ENCODE data around the gene DNLZ. TPM values are rescaled to one million over a fixed set of nuclear protein-coding genes. Genes with fewer than 3 reads are reported as not detected.

Gene DNLZ
- total and polyA plus RNA-seq, 10 of the 15 experiments (the other 5 are each of a cell fraction or from before 2014, with no cell fraction given): 0.66 to 29.7 (median 14.7) TPM; not detected in 1

- Histone ChIP-seq H3K4me1 (ENCODE audit: control insufficient read depth, insufficient read depth, low read length) (peaks cover 10% of the 10 kb centered on the region), H4K20me1 (ENCODE audit: control insufficient read depth, insufficient read depth) (no peaks in the 10 kb centered on the region), H3K79me2 (ENCODE audit: control insufficient read depth, insufficient read depth, low read length) (no peaks in the 10 kb centered on the region), H3K9me3 (replicated peaks; ENCODE audit: control insufficient read depth, insufficient read depth, low read length) (no peaks in the 10 kb centered on the region; the same call in 2 of the 3 replicates), H3K36me3 (ENCODE audit: control insufficient read depth in 2 of 2, insufficient read depth in 2 of 2, low read length in 1 of 2) (no peaks in the 10 kb centered on the region), H3K9ac (ENCODE audit: control insufficient read depth, insufficient read depth, low read length) (no peak overlapping the region), H3K27ac (ENCODE audit: control insufficient read depth, insufficient read depth) (no peak overlapping the region), H3K4me3 (no peak overlapping the region), H2AFZ (ENCODE audit: control insufficient read depth, low read depth, low read length) (no peak overlapping the region), H3K4me2 (ENCODE audit: control insufficient read depth, insufficient read depth) (no peak overlapping the region), H3K27me3 (replicated peaks in 1 of 2; ENCODE audit: control insufficient read depth in 2 of 2, insufficient read depth in 2 of 2, low read length in 1 of 2) (no peaks in the 10 kb centered on the region)
- BruUV-seq (replicated peaks): no TSS peak
- ChIA-PET CTCF (no interaction called here), POLR2A (no interaction called here), RAD21 (ENCODE audit: unreplicated experiment) (no interaction called here), SMC1A (ENCODE audit: uncharacterized antibody, unreplicated experiment) (no interaction called here)
- intact Hi-C loops (cut with micrococcal nuclease; ENCODE audit: unreplicated experiment) (no loop called here), in situ Hi-C loops (cut with MboI) (no loop called here)
- FAIRE-seq: no peak
- WGBS (ENCODE audit: insufficient coverage, insufficient replicate concordance, low lambda C conversion rate, missing lambda C conversion rate): 75% methylated on average over 31 of the region's 38 CpGs
- no peak for ATAC-seq
- DNase-seq (ENCODE audit: low read depth, low spot score): no peak
- TF ChIP-seq MEF2A (IDR thresholded peaks at IDR 0.05; ENCODE audit: insufficient read depth, low read depth, low read length): no peak
- no peak for TF ChIP-seq HDAC2 (IDR thresholded peaks at IDR 0.05)
- TF ChIP-seq POLR2AphosphoS5 (IDR thresholded peaks at IDR 0.05; ENCODE audit: low read length): no peak
- TF ChIP-seq NR2F1 (conservative IDR thresholded peaks at IDR 0.05): no peak
- TF ChIP-seq E2F8 (IDR thresholded peaks at IDR 0.05; ENCODE audit: low read depth, partially characterized antibody): no peak
- TF ChIP-seq IKZF2 (IDR thresholded peaks at IDR 0.05): no peak
- no peak for TF ChIP-seq SKIL (IDR thresholded peaks at IDR 0.05; ENCODE audit: low read depth, poor library complexity, severe bottlenecking)
- TF ChIP-seq ATF3 (IDR thresholded peaks at IDR 0.05; ENCODE audit: borderline replicate concordance, extremely low read depth, low read depth, low read length): no peak
- no peak for TF ChIP-seq SUPT20H (IDR thresholded peaks at IDR 0.05; ENCODE audit: borderline replicate concordance, control insufficient read depth, low read depth, low read length)
- no peak for TF ChIP-seq BCL11A (IDR thresholded peaks at IDR 0.05; ENCODE audit: low read depth, low read length)
- TF ChIP-seq, protein P1, sequence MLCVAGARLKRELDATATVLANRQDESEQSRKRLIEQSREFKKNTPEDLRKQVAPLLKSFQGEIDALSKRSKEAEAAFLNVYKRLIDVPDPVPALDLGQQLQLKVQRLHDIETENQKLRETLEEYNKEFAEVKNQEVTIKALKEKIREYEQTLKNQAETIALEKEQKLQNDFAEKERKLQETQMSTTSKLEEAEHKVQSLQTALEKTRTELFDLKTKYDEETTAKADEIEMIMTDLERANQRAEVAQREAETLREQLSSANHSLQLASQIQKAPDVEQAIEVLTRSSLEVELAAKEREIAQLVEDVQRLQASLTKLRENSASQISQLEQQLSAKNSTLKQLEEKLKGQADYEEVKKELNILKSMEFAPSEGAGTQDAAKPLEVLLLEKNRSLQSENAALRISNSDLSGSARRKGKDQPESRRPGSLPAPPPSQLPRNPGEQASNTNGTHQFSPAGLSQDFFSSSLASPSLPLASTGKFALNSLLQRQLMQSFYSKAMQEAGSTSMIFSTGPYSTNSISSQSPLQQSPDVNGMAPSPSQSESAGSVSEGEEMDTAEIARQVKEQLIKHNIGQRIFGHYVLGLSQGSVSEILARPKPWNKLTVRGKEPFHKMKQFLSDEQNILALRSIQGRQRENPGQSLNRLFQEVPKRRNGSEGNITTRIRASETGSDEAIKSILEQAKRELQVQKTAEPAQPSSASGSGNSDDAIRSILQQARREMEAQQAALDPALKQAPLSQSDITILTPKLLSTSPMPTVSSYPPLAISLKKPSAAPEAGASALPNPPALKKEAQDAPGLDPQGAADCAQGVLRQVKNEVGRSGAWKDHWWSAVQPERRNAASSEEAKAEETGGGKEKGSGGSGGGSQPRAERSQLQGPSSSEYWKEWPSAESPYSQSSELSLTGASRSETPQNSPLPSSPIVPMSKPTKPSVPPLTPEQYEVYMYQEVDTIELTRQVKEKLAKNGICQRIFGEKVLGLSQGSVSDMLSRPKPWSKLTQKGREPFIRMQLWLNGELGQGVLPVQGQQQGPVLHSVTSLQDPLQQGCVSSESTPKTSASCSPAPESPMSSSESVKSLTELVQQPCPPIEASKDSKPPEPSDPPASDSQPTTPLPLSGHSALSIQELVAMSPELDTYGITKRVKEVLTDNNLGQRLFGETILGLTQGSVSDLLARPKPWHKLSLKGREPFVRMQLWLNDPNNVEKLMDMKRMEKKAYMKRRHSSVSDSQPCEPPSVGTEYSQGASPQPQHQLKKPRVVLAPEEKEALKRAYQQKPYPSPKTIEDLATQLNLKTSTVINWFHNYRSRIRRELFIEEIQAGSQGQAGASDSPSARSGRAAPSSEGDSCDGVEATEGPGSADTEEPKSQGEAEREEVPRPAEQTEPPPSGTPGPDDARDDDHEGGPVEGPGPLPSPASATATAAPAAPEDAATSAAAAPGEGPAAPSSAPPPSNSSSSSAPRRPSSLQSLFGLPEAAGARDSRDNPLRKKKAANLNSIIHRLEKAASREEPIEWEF (IDR thresholded peaks at IDR 0.05; ENCODE audit: insufficient replicate concordance, low read depth, low read length): no peak
- no peak; the same call in 1 of the 2 replicates for TF ChIP-seq POLR2A (IDR thresholded peaks at IDR 0.05; ENCODE audit: low read depth, low read length)
- no peak for TF ChIP-seq SP1 (IDR thresholded peaks at IDR 0.05; ENCODE audit: low read depth, low read length)
Measured at GRCh38 chr9:136359774-136360718, 3.5 kb downstream of the DNLZ start.

All from GM12878 (cell line).